MM.1S (cell line): ENCODE data around the gene CHTOP.

Experiments
- DNase-seq: peaks from one replicate; pipeline ENCODE4 v3.0.0-alpha.2; 2015
- H2AFZ ChIP-seq: fragments of 300-600 bp; sonication (generic); 2 replicates; pipeline ENCODE4 v1.6.0; 2016; ENCODE audit warnings: antibody characterized with exemption, low read length
- H3F3A ChIP-seq: fragments of 300-600 bp; sonication (generic); 2 replicates; pipeline ENCODE4 v1.6.1; 2016; ENCODE audit warnings: mild to moderate bottlenecking, antibody characterized with exemption, low read length, moderate library complexity, mixed read lengths; ENCODE audit not compliant: insufficient read depth
- H3K27ac ChIP-seq: fragments of 300-600 bp; sonication (generic); 2 replicates; pipeline ENCODE4 v1.5.1; 2016; ENCODE audit warnings: mild to moderate bottlenecking, low read length
- H3K27me3 ChIP-seq: fragments of 300-600 bp; sonication (generic); replicated peaks from 2 replicates; pipeline ENCODE4 v1.6.0; 2016; ENCODE audit warnings: low read length; ENCODE audit not compliant: insufficient read depth
- H3K36me3 ChIP-seq: fragments of 300-600 bp; sonication (generic); replicated peaks from 2 replicates; pipeline ENCODE4 v1.6.1; 2016; ENCODE audit warnings: mild to moderate bottlenecking, low read length, mixed read lengths; ENCODE audit not compliant: insufficient read depth
- H3K4me1 ChIP-seq: fragments of 300-600 bp; sonication (generic); 2 replicates; pipeline ENCODE4 v1.6.1; 2016; ENCODE audit warnings: low read length, mixed read lengths
- H3K4me2 ChIP-seq: fragments of 300-600 bp; sonication (generic); 2 replicates; pipeline ENCODE4 v1.6.0; 2016; ENCODE audit warnings: low read depth, low read length
- H3K4me3 ChIP-seq: fragments of 300-600 bp; sonication (generic); 2 replicates; pipeline ENCODE4 v1.5.1; 2016; ENCODE audit warnings: low read length, mixed read lengths
- H3K79me2 ChIP-seq: fragments of 300-600 bp; sonication (generic); 2 replicates; pipeline ENCODE4 v1.6.1; 2016; ENCODE audit warnings: mixed run types, low read length, mixed read lengths
- H3K9ac ChIP-seq: fragments of 300-600 bp; sonication (generic); 2 replicates; pipeline ENCODE4 v1.6.1; 2016; ENCODE audit warnings: low read length, mixed read lengths
- H3K9me2 ChIP-seq: fragments of 300-600 bp; sonication (generic); replicated peaks from 2 replicates; pipeline ENCODE4 v1.6.1; 2016; ENCODE audit warnings: mild to moderate bottlenecking, low read length, mixed read lengths; ENCODE audit not compliant: insufficient read depth
- H3K9me3 ChIP-seq: fragments of 300-600 bp; sonication (generic); replicated peaks from 2 replicates; pipeline ENCODE4 v1.6.1; 2016; ENCODE audit warnings: mild to moderate bottlenecking, low read length, mixed read lengths; ENCODE audit not compliant: insufficient read depth
- H4K20me1 ChIP-seq: fragments of 300-600 bp; sonication (generic); 2 replicates; pipeline ENCODE4 v1.6.1; 2016; ENCODE audit warnings: mild to moderate bottlenecking, low read length, moderate library complexity, mixed read lengths; ENCODE audit not compliant: insufficient read depth
- CTCF ChIP-seq: fragments of 300-600 bp; sonication (generic); IDR thresholded peaks from 2 replicates; pipeline ENCODE4 v1.5.1; 2016; ENCODE audit warnings: antibody characterized with exemption, low read length, mixed read lengths
- EZH2 ChIP-seq: fragments of 300-600 bp; sonication (generic); optimal IDR thresholded peaks from 2 replicates; pipeline ENCODE3; 2017; ENCODE audit warnings: low read depth, mild to moderate bottlenecking, antibody characterized with exemption, low read length, mixed read lengths
- EZH2phosphoT487 ChIP-seq: fragments of 300-600 bp; sonication (generic); IDR thresholded peaks from 2 replicates; pipeline ENCODE4 v1.6.1; 2018; ENCODE audit warnings: antibody characterized with exemption, low read length

The CHTOP gene

GRCh38 chr1:153606194-153606593 is 27.7 kb upstream of the CHTOP start:
- TF ChIP-seq EZH2phosphoT487: no peak
- TF ChIP-seq CTCF: no peak
- TF ChIP-seq EZH2: no peak
- Histone ChIP-seq H3K27me3 (no peaks in the 10 kb centered on the region), H3K9me2 (no peaks in the 10 kb centered on the region), H2AFZ (no peak overlapping the region), H3K9me3 (no peaks in the 10 kb centered on the region), H3K4me2 (no peak overlapping the region), H3K4me1 (no peaks in the 10 kb centered on the region), H3K79me2 (no peaks in the 10 kb centered on the region), H3K4me3 (no peak overlapping the region), H3F3A (no peaks in the 10 kb centered on the region), H3K36me3 (no peaks in the 10 kb centered on the region), H3K27ac (no peak overlapping the region), H4K20me1 (no peaks in the 10 kb centered on the region), H3K9ac (no peak overlapping the region)
- no peak for DNase-seq

- Histone ChIP-seq H3K9ac (no peak overlapping the region), H3K27me3 (no peaks in the 10 kb centered on the region), H3K27ac (no peak overlapping the region), H4K20me1 (no peaks in the 10 kb centered on the region), H3K4me3 (no peak overlapping the region), H3K36me3 (no peaks in the 10 kb centered on the region), H3K9me3 (no peaks in the 10 kb centered on the region), H3K4me2 (no peak overlapping the region), H3K79me2 (no peaks in the 10 kb centered on the region), H3F3A (no peaks in the 10 kb centered on the region), H2AFZ (no peak overlapping the region), H3K9me2 (no peaks in the 10 kb centered on the region), H3K4me1 (no peaks in the 10 kb centered on the region)
- DNase-seq: no peak
- TF ChIP-seq CTCF: no peak
- no peak for TF ChIP-seq EZH2phosphoT487
- no peak for TF ChIP-seq EZH2
Measured at GRCh38 chr1:153607381-153607780, 26.5 kb upstream of the CHTOP start.

- H3K4me1 ChIP-seq: no peaks in the 10 kb centered on the region
- H3K4me2 ChIP-seq: no peak overlapping the region
- H3K9me3 ChIP-seq: no peaks in the 10 kb centered on the region
- H3K79me2 ChIP-seq: no peaks in the 10 kb centered on the region
- H3K9ac ChIP-seq: no peak overlapping the region
- H3K27me3 ChIP-seq: no peaks in the 10 kb centered on the region
- no peak for DNase-seq
- no peak overlapping the region for H2AFZ ChIP-seq
- no peak for TF ChIP-seq CTCF
- no peak for TF ChIP-seq EZH2
- TF ChIP-seq EZH2phosphoT487: no peak
- H3K9me2 ChIP-seq: no peaks in the 10 kb centered on the region
- no peaks in the 10 kb centered on the region for H3K36me3 ChIP-seq
- no peak overlapping the region for H3K4me3 ChIP-seq
- H4K20me1 ChIP-seq: no peaks in the 10 kb centered on the region
- H3F3A ChIP-seq: no peaks in the 10 kb centered on the region
- H3K27ac ChIP-seq: no peak overlapping the region
Measured at GRCh38 chr1:153608089-153608682, 25.7 kb upstream of the CHTOP start.
